HG03354 (cell line): ENCODE data around the gene PSMB2.

Source experiments
- ATAC-seq: cut with Tn5 transposase; IDR thresholded peaks from one replicate; pipeline ENCODE4 v1.9.1; 2021; ENCODE audit warnings: mild to moderate bottlenecking; ENCODE audit not compliant: unreplicated experiment, poor library complexity, severe bottlenecking

PSMB2 gene

DNA sequence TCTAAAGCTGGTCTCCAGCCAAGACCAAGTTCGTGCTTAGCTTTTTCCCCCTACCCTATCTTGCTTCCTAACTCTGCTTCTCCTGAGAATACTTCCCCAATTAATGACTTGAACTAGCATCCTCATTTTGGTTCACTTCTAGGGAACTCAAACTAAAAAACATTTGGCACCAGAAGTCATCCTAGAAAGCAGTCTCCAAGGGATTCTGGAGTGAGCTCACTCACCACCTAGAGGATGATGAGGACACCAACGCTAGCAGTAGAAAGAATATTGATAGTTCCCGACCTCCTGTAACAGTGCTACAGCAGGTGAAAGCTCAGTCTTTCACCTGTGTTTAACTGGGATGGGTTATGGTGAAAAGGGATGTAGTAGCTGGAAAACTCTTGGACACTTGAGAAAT, 4.7 kb upstream of the PSMB2 start:
- ATAC-seq: no peak

DNA sequence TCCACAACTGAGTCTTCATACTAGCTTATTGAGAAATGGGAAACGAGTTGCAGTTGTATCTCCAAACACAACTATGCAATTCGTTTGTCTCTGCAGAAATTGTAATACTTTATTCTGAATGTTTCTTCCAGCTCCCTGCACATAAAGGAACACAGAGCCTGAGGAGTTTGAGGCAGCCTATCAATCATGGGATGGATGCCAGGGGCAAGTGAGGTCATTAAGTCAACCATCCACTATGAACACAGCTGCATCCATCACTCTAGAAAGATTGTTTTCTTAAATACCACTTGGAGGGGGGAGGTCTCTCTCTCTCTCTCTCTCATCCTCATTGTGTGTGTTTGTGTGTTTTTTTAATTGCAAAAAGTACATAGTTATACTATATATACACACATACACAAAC, 2.9 kb upstream of the PSMB2 start:
- no peak for ATAC-seq

DNA sequence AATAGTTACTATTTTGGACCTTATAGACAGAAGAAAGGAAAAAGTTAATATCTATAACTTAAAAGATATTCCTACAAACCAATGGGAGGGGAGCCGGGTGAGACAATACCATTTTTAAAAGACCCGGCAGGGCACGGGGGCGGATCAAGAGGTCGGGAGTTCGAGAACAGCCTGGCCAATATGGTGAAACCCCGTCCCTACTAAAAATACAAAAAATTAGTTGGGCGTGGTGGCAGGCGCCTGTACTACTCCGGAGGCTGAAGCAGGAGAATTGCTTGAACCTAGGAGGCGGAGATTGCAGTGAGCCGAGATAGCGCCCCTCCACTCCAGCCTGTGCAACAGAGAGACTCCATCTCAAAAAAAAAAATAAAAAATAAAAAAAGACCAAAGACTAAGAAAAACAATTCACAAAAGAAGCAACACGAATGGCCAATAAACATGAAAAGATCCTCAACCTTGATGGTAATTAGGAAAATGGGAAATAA, 1.2 kb upstream of the PSMB2 start:
- no peak for ATAC-seq

DNA sequence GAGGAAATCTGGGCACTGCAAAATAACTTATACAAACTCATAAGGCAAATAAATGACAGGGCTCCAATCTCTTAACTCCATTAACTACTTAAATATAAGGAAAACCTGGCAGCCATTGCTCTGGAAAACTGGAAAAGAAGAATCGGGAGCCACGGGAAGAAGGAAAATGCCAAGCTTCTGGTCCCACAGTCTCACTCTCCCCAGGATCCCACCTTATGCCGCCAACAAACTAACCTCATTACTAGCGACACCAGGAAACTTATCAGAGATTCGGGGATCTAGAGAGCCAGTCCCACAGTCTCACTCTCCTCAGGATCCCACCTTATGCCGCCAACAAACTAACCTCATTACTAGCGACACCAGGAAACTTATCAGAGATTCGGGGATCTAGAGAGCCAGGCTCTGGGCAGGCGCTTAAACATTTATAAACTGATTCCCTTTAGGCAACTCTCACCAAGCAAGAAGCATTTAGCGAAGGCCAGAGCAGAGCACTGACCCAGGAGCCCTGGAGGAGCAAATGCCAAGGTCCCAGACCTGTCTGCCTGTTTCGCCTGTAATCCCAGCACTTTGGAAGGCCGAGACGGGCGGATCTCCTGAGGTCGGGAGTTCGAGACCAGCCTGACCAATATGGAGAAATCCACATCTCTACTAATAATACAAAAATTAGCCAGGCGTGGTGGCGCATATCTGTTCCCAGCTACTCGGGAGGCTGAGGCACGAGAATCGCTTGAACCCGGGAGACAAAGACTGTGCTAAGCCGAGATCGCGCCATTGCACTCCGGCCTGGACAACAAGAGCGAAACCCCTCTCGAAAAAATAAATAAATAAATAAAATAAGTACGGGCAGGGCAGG, 720 bp downstream of the PSMB2 start:
- ATAC-seq: no peak

GRCh38 chr1:35637401-35637809, 3.9 kb downstream of the PSMB2 start:
- ATAC-seq: no peak

DNA sequence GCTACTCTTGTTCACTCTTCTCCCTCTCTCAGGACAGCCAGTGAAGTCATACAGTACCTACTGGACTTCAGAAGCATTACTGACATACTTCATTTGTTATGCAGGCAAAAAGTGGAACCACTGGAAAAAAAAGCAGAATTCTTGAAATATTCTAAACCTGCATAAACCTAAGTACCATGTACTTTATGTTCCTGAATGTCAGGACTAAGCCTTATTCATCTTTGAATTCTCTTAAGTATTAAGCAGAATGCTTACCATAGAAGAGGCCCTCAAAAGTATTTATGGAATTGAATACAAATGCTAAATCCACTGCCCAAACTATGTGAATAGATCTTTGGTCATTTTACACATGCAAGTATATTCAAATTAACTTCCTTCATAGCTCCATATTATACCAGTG, 7.8 kb downstream of the PSMB2 start:
- no peak for ATAC-seq

DNA sequence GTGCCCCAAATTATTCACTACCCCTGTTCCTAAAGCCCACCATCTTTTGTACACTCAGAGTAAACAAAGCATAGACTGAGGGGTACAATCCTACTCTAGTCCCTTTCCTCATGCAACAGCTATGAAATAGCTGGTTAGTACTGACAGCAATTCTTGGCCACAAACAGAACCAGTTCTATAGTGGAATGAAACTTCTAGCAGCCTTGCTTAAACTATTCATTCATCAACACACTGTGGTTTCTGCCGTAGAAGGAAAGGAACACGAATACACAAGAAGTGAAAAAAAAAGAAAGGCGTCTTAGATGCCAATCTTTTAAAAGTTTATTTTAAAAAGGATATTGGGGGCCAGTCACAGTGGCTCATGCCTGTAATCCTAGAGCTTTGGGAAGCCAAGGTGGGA, 9.9 kb downstream of the PSMB2 start:
- no peak for ATAC-seq

DNA sequence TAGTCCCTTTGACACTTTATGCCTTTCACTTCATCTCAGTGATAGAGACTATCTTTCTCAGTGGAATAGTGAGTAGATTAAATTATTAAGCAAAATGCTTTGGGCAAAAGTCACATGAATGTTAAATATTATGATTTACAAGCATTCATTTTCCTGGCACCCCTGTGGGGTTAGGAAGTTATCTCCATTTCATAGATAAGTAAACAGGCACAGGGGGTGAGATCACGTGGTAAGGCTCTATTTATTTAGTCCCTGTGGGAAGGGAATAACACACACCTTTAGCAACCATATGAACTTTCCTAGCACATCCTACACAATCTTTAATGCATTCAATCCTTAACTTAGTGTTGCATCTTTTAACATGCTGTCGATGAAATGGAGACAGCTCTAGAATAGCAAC, 12.3 kb downstream of the PSMB2 start:
- ATAC-seq: no peak

GRCh38 chr1:35623832-35624231, 17.5 kb downstream of the PSMB2 start:
- no peak for ATAC-seq

- no peak for ATAC-seq
Observed at GRCh38 chr1:35622510-35623178, 18.7 kb downstream of the PSMB2 start.

- no peak for ATAC-seq
Observed at GRCh38 chr1:35619237-35620121, 21.8 kb downstream of the PSMB2 start.

DNA sequence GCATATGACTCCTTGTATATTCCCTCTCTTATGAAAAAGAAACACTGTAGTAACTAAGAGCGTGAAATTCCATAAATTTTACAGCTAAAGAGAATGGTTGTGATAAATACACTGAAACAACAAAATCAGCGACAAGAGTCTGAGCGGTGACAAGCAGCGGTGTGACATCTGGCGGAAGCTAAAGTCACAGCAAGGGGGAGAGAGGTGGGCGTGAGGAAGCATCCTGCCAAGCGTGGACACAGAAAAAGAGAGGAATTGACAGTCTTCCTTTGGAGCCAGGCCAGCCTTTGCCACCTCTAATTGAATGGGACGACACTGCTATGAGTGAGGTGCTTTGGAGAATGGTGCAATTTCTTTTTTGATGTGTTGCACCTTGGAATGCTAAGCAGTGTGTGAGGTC, 25.9 kb downstream of the PSMB2 start:
- no peak for ATAC-seq

GRCh38 chr1:35611655-35612054, 29.7 kb downstream of the PSMB2 start:
- ATAC-seq: no peak

DNA sequence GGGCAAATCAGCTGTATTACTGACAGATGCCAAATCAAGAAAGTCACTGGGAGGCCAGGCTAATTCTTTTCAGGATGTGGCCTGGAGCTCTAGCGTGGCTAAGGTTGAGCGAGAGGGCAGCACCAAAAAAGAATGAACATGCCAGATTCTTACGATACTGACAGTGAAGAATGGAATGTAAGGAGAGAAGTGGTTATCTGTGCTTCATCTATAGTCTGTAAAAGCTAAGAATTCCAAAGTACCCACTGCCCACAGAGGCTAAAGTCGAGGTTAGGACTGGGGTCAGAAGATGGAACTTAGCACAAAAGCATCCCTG, 35.5 kb downstream of the PSMB2 start:
- no peak for ATAC-seq

DNA sequence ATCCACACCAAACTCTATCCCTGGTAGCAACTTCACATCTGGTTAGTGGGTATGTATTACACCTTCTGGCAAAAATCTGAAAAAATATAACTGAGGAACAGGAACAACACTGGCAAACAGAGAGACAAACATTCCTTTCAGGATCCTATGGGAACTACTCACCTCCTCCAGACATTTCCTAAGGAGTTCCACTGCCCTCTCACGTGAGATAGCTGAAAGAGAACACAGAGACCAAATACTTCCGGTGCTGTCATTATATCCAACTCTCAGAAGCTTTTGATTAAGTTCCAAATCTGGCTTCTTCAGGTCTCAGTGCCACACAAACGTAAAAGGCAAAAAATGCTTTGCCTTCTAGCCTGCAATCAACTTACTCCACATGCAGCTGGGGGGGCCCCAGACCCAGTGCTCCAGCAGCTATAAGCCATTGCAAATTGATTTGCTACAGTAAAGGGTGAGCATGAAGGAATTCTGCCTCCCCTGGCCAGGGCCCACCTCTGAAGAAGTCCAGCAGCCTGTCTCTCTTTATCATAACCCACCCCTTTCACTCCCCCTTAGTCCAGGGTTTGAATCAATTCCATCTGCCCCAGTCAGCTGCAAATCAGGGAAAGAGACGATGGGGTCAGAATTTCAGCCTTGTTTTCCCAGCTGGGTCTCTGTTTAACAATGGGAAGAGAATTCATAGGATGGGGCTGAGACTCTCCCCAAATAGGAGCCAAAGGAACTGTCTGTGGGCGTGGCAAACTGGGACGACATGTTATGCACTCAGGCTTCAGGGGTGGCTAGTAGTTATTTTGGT, 36.1 kb downstream of the PSMB2 start:
- no peak for ATAC-seq

GRCh38 chr1:35603941-35604340, 37.4 kb downstream of the PSMB2 start:
- ATAC-seq: no peak

- ATAC-seq: no peak
Observed at GRCh38 chr1:35603468-35603867, 37.9 kb downstream of the PSMB2 start.

GRCh38 chr1:35600593-35600992, 40.7 kb downstream of the PSMB2 start:
- ATAC-seq: no peak

DNA sequence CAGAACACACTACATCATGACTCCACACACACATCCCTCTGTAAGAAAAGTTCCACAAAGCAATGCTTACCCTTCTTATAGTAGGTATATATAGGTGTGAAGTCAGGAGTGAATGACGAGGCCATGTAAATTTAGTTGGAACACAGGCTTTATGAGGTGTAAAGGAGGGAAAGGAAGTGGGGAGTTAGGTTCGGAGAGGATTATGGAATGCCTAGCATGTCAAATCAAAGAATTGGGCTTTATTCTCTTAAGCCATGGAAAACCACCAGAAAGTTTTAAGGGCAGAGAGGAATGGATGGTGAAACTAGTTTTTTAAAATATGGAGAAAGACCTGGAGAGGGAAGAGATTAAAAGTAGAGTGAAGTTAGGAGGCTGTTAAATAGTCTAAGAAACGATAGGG, 41.9 kb downstream of the PSMB2 start:
- no peak for ATAC-seq

DNA sequence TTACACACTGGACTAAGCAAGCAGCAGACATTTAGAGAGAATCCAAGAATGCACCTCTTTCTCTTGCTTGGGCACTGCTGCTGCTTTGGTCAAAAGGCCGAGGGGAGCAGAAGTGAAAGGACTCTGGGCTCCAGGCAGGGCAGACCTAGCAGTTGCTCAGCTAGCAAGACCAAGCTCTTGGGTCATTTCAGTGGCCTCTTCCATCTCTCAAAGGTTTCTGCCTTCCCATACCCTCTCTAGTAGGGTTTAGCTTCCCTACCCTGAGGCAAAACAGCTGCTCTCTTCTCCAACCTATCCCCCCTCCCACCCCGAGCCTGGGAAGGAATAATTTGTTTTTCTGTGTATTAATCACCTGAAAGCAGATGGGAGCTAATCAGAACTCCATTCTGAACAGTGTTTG, 42.4 kb downstream of the PSMB2 start:
- no peak for ATAC-seq
